HG03060 (cell line): ENCODE measurements around the gene SLFNL1.

Experiments
- ATAC-seq: cut with Tn5 transposase; IDR thresholded peaks from one replicate; pipeline ENCODE4 v1.9.1; 2021; ENCODE audit warnings: low read depth, moderate number of reproducible peaks; ENCODE audit not compliant: unreplicated experiment

SLFNL1 gene

DNA sequence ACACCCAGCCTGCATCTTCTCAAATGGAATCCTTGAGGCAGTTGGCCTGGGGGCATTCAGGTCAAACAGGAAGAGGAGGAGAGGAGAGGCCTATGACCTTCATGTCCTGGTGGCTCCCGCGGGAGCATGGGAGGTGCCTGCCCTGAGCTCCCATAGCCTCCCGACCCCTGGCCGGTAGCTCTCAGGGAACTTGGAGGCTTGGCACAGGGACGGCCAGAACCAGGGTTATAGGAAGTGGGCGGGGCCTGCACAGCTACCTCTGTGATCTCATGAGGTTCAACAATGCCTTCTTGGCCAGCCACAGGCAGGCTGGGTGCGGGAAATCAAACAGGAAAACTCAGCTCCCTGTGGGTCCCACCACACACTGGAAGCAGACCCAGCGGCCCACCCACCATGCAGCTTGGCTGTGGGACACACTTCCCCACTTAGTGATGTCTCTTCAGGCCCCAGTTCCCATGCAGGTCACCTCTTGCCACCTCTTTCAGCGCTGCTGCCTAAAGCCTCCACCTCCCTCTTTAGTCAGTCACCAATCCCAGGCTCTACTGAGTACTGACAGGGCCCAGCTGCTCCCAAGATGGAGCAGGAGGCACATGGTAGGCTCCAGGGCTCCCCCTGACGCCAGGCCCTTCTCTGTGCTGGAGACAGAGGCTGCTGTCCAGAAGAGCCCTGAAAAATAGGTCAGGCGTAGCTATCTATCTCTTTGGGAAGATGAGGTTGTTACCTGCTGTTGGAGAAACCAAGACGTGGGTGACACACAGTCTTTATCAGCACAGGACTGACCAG, at the start of gene SLFNL1:
TSS of gene SLFNL1 (minus strand) at position 200 of the 783 bp plus-strand sequence. CDS start 1,065 bp downstream, outside the sequence.
- no peak for ATAC-seq

DNA sequence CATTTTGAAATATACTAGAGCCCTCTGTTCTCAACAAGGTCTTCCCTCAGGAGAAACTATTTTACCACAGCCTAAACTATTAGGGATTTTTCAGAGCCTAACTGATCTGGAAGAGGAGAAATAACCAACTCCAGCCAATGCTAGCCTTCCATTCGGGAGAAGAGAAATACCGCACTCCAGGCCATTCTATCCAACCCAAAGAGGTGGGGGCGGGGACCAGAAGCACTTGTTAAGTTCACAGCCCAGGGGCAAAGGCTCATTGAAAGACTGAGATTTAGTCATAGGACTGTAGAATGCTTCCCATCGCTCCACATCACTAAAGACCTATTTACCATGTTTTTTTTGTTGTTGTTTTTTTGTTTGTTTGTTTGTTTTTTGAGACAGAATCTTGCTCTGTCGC, 35.4 kb upstream of the SLFNL1 start:
- ATAC-seq = no peak

DNA sequence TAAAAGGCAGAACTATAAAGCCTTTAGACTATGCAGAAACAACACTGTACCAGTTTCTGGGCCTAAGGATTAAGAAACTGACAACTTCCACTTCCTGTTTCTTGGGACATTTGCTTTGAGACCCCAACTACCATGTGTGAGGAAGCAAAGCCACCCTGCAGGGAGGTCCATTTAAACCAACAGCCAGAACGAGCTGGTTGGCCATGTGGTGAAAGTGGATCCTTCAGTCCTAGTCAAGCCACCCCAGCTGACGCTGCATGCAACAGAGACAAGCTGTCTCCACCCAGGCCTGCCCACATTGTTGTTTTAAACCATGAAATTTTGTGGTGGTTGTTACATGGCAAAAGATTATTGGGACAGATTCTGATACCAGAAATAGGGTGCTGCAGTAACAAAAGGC, 31.8 kb upstream of the SLFNL1 start:
- no peak for ATAC-seq

DNA sequence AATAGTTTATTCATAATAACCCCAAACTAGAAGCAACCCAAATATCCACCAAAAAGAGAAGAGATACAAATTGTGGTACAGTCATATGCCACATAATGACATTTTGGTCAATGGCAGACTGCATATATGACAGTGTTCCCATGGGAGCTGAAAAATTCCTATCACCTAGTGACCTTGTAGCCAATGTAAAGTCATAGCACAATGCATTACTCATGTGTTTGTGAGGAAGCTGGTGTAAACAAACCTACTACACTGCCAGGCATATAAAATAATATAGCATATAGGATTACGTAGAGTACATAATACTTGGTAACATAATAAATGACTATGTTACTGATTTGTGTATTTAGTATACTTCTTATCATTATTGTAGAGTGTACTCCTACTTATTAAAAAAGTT, 29.5 kb upstream of the SLFNL1 start:
- no peak for ATAC-seq

DNA sequence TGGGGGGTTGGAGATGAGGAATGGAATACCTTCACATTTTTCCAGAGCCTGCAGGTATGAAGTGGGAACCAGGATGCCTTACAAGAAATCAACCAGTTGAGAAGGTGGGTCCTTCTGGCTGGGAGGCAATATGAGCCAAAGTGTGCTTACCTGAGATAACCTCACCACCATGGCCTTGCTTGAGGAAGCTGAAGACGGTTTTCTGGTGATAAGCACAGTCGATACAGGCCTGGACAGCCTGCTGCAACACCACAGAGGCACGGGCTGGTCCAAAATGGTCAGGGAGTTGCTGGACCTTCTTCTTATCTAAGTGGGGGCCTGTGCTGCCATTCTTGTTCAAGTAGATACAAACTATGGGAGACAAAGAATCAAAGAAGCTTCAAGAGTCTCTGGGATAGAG, 27.0 kb upstream of the SLFNL1 start:
- ATAC-seq = no peak

DNA sequence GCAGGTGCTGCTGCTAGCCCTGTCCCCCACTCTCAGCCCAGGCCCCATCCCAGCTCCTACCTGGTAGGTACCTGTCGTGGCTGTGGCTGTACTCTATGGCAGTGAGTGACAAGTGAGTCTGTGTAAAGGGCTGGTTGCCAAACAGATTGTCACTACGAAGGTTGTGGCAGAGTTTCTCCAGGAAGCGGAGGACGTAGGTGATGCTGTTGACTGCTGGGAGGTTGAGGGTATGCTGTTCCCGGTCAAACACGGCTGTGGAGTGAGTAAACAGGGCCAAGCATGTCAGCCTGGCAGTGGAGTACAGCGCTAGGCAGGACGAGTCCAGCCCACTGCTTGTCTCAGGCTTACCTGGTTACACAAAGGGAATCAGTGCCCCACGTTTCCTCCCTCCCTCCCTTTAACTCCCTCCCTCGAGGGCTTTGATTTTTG, 24.8 kb upstream of the SLFNL1 start:
- ATAC-seq = no peak

DNA sequence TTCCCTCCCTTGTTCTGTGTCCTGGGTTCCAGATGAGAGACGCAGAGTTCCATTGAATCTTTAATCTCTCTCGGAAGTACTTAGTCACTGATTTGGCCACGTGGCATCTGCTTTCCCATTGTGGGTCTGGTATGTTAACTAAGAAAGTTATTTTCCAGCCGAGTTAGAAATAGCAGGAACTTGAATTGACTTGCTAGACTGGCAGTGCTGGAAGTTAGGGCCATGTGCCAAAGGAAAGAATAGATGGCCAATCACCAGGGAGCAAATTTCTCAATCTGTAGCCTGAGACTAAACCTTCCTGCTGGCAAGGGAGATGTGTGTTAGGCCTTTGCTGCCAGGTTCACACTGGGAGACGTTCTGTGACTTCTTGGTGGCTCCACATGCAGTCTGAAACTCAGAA, 24.2 kb upstream of the SLFNL1 start:
- ATAC-seq = no peak

DNA sequence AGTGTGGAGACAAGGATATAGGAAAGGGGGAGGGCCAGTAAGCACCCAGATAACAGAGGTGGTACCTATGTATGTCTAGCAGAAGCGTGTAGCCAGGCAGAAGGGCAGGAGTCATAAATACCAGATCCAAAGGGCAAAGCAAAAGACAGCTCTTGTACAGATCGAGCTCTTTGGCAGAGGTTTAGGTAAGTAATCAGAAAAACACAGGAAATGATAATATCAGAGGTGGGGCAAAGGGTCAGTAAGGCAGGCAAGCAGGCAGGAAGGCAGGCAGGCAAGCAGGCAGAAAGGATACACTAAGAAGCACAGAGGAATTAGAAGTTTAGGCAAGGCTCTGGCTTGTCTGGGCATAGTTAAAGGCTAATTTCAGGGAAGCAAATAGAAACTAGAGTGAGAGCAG, 22.7 kb upstream of the SLFNL1 start:
- no peak for ATAC-seq

DNA sequence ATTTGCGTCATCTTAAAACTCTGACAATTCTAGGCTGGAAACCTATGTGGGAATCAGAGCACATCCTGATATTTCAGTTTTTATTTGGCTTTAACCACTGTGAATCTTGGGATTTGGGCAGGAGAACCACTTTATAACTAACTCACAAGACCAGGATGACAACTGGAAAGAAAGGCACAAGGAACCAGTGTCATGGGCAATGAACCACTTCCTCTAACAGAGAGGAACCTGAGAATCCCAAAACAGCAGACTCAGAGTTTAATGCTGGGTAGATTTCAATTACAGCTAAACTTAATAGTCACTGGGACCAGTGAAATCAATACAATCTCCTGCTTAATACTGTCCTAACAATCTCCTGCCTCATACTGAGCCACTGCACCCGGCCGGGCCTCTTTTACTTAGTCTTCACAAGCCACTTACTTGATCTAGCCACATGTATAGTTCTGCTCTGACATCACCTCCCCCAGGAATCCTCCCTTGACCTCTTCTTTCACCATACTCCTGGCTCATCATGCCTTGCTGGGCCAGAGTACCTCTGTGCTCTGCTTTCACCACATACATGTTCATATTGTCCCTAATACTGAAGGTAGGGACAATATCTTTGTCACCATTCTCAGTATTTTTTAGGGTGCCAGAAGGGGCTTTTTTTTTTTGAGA, 20.2 kb upstream of the SLFNL1 start:
- ATAC-seq = no peak

DNA sequence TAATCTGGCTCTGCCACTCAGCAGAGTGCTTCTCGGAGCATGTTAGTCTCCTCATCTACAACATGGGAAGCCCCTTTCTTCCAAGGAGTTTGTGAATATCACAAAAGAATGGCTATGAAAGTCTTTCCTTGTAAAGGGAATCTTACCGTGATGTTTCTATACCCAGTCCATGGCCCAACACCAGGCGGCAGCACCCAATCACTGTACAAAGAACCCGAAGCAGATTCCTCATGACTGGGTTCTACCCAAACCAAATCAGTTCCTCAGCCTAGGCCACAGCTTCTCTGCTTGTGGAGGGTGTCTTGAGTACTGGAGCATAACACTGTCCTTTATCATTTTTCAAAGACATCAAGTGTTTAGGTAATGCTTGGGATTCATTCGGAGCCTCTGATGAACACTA, 16.6 kb upstream of the SLFNL1 start:
- no peak for ATAC-seq

DNA sequence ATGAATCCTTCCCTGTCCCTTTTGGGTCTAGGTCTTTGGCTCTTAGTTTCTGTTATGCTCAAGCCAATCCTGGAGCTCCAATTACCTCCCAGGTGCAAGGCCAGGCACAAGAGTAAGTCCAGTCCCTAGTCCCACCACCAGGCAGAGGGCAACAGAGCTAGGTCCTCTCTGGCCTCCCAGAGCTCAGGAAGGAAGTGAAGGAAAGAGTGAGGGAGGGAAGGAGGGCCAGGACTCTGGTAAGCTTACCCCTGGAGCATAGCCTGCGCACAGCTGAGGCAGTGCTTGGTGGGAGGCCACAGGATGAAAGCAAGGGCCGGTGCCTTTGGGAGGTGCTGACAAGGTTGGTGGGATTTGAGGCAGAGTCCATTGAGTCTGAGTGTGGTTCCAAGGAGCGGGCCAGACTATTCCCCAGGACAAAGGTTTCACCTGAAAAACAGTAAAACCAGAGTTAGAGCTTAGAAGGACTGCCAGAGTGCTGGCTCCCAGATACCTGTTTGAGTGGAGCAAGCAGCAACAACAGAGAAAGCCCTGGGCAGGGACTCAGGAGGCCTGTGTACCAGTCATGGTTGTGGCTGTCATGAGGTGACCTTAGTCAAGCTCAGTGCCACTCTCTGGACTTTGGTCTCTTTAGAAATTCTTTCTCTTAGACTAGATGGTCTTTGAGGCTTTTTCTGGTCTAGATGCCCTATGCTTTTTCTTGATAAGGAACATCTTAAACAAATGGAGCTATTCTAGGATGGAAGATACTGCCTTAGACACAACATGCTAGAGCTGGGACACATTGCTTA, 15.8 kb upstream of the SLFNL1 start:
- ATAC-seq = no peak

DNA sequence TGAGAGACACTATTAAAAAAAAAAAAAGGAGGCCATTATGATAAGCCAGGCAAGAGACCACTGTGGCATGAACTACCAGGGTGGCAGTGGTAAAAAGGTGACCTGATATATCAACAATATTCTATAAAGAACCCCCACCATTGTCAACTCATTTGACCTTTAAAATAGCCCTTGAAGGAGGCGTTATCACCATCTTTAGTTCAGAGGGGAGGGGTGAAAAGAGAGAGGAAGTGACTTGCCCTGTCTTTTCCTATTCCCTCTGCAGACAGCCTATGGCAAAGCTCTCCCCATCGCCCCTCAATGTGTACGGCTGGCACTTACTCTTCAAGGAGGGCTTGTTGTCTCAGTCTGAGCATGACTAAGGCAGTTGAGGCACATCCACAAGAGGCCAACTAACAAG, 11.7 kb upstream of the SLFNL1 start:
- ATAC-seq = no peak

DNA sequence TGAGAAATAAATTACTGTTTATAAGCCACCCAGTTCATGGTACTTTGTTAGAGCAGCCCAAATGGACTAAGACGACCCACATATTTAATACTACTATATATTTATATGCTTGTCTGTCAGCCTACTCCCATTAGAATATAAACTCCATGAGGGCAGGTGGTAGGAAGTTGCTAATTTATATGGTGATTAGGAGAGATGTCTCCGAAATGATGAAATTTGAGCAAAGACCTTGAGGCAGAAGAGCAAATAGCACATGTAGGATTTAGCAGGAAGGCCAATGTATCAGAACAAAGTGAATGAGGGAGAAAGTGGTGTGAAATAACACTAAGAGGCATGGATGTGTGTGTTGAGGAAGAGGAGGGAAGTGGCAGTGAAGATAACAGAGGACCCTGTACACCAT, 10.6 kb upstream of the SLFNL1 start:
- ATAC-seq = no peak

DNA sequence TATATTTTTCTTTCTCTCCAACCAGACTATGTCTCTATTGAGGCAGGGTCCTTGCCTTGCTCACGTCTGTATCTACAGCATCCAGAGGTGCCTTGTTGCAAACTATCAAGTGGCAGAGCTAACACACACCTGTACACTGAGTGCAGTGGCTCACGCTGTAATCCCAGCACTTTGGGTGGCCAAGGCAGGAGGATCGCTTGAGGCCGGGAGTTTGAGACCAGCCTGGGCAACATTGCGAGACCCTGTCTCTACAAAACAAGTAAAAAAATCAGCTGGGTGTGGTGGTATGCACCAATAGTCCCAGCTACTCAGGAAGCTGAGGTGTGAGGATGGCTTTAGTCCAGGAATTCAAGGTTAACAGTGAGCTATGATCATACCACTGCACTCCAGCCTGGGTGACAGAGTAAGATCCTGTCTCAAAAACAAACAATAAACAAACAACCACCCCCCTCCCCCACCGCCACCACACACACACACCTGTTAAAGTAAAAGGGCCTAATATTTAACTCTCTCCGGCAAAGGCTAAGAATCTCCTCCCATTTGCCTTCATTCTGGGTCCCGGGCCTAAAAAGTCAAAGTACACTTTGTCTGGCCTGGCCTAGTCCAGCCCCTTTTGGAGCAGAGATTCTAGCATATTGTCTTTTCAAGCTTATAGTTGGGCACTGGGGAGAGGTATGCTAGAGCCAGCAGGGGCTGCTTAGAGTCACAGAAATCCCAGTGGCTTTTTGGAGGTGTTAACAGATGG, 9.5 kb upstream of the SLFNL1 start:
- ATAC-seq = no peak

DNA sequence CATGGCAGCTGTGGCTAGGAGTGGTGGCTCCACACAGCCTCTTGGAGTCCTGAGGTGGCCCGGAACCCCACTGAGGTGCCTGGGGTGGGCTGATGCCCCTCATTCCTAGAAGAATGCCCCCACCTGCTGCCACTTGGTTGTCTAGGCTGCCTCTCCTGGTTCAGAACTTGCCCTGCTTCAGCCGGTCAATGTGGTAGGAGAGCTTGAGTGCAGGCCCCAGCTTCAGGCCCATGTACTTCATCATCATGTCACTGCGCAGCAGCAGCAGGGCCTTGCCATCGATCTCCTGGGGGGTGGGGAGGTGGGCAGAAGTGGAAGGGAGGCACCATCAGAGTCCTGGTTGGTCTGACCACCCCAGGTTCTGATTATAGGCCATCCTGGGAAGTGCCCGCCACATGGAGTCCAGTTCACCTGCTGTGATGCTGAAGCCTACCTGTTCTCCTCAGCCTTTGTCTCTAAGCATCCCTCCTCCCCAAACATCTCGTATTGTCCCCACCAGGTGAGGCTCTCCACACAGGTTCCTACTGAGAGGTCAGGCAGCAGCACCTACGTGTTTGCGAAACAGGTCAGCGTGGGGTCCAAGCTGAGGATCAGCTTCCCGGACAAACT, 6.6 kb upstream of the SLFNL1 start:
- no peak for ATAC-seq

DNA sequence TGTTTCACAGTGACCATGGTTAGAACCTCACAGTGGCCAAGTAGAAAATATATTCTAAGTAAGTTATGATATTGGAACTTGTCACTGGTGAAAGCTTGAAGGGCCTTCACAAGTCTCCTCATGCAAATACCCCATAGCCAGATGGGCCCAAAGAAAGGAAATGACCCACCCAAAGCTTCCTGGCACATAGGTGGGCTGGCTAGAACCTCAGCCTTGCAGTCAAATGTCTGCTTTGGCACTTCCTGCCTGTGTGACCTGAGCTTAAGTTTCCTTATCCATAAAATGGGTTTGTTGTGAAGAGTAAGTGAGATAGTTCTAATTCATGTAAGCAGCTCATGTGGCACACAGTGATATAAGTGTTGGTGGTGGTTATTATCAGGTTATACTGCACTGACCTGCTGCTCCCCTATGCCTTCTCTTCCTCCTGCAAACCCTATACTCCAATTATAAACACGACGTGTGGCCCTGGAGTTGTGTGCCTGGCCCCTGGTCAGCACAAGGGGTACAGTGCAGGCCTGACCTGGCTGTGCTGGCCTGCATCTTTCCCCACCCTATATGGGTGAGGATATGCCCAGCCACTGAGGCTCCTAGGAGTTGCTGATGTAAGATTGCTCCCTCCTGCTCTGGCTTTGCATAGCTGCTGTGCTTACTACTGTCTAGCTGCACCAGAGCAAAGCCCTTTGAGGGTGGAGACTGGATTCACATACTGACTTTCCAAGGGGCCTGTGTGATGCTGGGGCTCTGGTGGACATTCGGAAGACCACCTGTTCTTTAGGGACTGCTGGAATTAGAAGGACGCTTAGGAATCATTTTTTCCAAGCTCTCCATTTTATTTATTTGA, 4.7 kb upstream of the SLFNL1 start:
- no peak for ATAC-seq

DNA sequence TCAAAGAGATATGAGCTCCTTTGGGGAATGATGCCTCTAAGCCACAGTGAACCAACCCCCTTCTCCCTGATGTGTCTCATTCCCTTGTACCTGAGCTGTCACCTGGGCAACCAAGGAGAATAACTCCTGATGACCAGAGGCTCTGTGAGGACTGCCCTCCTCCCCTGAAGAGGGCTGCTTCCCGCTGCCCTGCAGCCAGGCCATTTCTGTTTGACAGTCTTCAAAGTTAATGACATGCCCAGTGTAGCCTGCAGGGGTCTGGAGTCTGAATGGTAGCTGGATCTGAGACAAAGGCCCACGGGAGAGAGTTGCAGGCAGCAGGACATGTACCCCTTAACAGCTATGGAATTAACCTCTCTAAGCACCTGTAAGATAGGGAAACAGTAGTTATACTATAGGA, 3.4 kb upstream of the SLFNL1 start:
- no peak for ATAC-seq

DNA sequence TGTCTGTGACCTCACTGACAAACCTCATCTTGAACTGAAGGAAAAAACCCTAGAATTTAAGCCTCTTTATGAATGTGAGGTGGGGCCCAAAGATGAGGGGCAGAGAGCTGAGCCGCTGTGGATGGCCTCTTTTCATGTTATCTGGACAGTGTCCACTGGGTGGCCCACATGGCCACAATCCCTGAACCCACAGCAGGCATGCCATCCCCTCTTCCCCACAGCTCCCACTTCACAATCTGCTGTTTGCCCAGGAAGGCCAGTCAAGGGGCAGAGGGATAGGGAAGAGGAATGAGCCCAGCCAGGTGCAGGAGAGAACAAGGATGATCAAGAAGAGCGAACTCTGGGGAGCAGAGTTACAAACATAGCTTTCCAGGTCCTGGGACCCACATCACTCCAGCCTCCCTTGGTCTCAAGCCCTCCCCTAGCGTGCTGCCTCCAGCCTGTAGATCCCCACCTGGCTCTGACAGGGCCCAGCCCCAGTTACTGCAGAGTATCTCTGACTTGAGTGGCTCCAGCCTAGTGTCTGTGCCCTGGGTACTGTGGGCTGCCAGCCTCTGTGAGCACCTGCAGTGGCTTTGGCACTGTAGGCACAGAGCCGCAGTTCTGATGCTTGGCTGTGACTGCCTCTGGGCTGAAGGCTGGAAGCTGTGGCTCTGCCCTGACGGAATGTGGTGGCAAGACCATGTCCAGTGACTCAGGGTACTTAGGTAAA, 1.9 kb upstream of the SLFNL1 start:
- no peak for ATAC-seq

DNA sequence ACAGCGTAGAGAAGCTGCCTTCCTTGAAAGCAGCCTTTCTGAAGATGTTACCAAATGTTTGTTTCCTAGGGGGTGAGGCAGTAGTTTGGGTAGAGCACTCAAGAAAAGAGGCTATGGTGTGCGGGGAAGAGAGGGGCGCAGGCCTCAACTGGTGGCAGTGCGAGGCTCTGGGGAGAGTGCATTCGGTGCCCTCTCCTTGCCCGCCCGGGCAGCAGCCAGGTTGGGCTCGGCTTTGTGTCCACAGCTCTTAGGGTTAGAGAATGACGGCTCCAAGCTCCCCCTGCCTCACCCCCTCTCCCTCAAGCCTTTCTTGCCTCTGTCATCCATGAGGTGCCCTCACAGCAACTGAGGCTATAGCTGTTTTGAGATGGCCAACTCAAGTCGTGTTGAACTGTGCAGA, 899 bp upstream of the SLFNL1 start:
- no peak for ATAC-seq
